K562 (cell line): ENCODE results near the gene LILRA6. TPM values are rescaled to one million over a fixed set of nuclear protein-coding genes. Genes with fewer than 3 reads are reported as not detected.

Experiments used
- BHLHE40 ChIP-seq: IDR thresholded peaks from 2 replicates; pipeline ENCODE4 v1.6.1; 2011; ENCODE audit warnings: low read length, improper control_type of control experiment
- CBX1 ChIP-seq: sonication (generic); IDR thresholded peaks from 2 replicates; pipeline ENCODE4 v1.6.1; 2016; ENCODE audit warnings: antibody characterized with exemption, low read depth, mild to moderate bottlenecking
- CBX8 ChIP-seq: fragments of 200-600 bp; sonication (generic); IDR thresholded peaks from 2 replicates; pipeline ENCODE4 v1.6.1; 2012; ENCODE audit warnings: borderline replicate concordance, mixed run types, low read depth, mild to moderate bottlenecking, moderate library complexity, mixed read lengths, low read length, control low read depth, inconsistent platforms; ENCODE audit not compliant: poor library complexity, severe bottlenecking; ENCODE audit errors: extremely low read depth
- CREB3 ChIP-seq: fragments of 450-650 bp; conservative IDR thresholded peaks from 2 replicates; pipeline ENCODE4 v1.6.1; 2016; ENCODE audit warnings: missing genetic modification characterization, low read depth, mild to moderate bottlenecking, missing compliant biosample characterization, moderate library complexity
- ESRRB ChIP-seq: fragments of 250-450 bp; sonication (Bioruptor Pico); IDR thresholded peaks from 2 replicates; pipeline ENCODE4 v1.5.0; 2020; ENCODE audit warnings: mild to moderate bottlenecking, moderate library complexity, borderline replicate concordance
- FOXO4 ChIP-seq: fragments of 450-650 bp; formaldehyde crosslinking; IDR thresholded peaks from 2 replicates; pipeline ENCODE4 v1.4.0; 2020; ENCODE audit warnings: mild to moderate bottlenecking, moderate library complexity
- NR2F6 ChIP-seq: fragments of 450-650 bp; formaldehyde crosslinking; IDR thresholded peaks from 2 replicates; pipeline ENCODE4 v1.4.0; 2020; ENCODE audit warnings: mild to moderate bottlenecking
- PCBP1 ChIP-seq: fragments of 200-400 bp; formaldehyde crosslinking; IDR thresholded peaks from 2 replicates; pipeline ENCODE4 v1.6.1; 2018; ENCODE audit warnings: mild to moderate bottlenecking, low read depth, low read length; ENCODE audit not compliant: poor library complexity, severe bottlenecking
- SRSF9 ChIP-seq: fragments of 200-400 bp; formaldehyde crosslinking; IDR thresholded peaks from 2 replicates; pipeline ENCODE4 v1.6.1; 2017; ENCODE audit warnings: low read depth, low read length, borderline replicate concordance
- ZBTB12 ChIP-seq: fragments of 250-450 bp; sonication (Bioruptor Pico); IDR thresholded peaks from 2 replicates; pipeline ENCODE4 v1.4.0; 2020
- ZNF224 ChIP-seq: sonication (generic); formaldehyde crosslinking; IDR thresholded peaks from 2 replicates; pipeline ENCODE4 v1.8.0; 2022; ENCODE audit warnings: mild to moderate bottlenecking, missing genetic modification reagents
- polyA plus RNA-seq, 8 experiments: library from polyadenylated mRNA; depleted of rRNA in 4 of 8; stranded (reverse) in 5 of 8; unstranded in 3 of 8; fragments of >200 nt; fragmentation: Nextera tagmentation in 2 of 8; fragmentation: Illumina TruSeq in 1 of 8; extraction: Ambion mirVana in 2 of 8; extraction: Trizol in 1 of 8; gene quantifications; 2 replicates each; pipeline versions ENCODE4 v1.2.1 to v1.2.3, GENCODE V29; 2011 to 2014; ENCODE audit warnings: inconsistent platforms in 1 of 8, missing spikeins in 1 of 8
- total RNA-seq, 7 experiments: library from RNA; depleted of rRNA in 6 of 7; stranded (reverse); fragments of >200 nt in 6 of 7; fragmentation: Illumina TruSeq in 2 of 7; extraction: Trizol in 2 of 7; gene quantifications; 2 replicates each; pipeline versions ENCODE4 v1.2.1 to v1.2.3, GENCODE V29; 2011 to 2021; ENCODE audit warnings: low replicate concordance in 1 of 7
- TF ChIP-seq, protein P1 (sequence below): fragments of 250-450 bp; sonication (Bioruptor Pico); IDR thresholded peaks from 2 replicates; pipeline ENCODE4 v1.5.0; 2021; ENCODE audit warnings: mild to moderate bottlenecking, moderate library complexity
- TF ChIP-seq, protein P2 (sequence below): fragments of 250-450 bp; sonication (Bioruptor Pico); IDR thresholded peaks from 2 replicates; pipeline ENCODE4 v1.4.0; 2020

Gene LILRA6
- total and polyA plus RNA-seq, 9 of the 15 experiments (the other 6 are each of a cell fraction or from before 2014, with no cell fraction given): 0.03 TPM; not detected in 8

- TF ChIP-seq, protein P1, sequence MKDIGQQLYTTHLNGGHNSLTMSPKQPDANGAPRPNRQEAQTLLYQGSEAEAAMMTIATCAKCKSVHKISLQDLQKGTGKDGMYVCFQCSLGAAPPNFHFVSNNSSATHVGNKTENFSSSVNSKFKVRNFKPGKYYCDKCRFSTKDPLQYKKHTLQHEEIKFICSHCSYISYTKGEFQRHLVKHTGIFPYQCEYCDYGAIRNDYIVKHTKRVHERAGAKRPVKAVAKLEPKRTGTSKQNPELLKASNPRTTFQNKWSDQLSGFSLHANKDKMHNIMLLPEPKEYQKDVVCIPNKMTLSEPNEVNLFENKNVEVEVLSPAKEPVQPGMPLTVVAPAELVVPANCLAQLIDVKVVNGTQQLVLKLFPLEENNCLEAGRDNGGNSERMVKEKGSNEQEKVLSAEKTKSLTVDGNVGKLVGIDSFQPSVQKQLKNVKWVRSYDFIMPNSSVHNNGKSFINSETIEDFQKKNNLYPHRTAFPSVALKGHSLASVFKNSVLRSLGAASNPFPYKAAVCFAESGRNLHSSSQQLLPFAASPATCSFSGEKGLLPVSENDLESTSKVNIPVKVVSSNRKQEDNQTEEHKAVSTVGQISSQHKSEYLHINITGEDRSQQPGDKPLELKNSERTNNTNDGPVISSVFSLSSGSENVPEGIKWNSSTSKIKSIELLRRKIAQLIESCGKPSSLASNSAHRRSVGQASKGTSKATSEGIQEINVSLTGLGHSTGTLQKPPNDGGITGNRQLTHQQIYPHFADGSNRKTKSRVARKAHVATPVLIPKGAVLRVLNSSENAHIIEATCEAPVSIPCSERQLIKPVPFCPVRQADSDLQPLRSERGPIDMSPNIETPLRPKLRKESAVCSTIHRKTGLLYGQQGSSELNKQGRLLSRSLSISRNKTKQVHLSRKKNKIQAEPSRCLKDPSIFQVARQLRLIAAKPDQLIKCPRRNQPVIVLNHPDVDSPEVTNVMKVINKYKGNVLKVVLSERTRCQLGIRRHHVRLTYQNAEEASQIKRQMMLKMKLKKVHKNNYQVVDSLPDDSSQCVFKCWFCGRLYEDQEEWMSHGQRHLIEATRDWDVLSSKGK (CRISPR knock-in tag): no peak
- TF ChIP-seq SRSF9 (no peak), FOXO4 (CRISPR knock-in tag) (no peak), NR2F6 (CRISPR knock-in tag) (no peak), ZNF224 (CRISPR knock-in tag) (no peak), CBX1 (no peak), ZBTB12 (CRISPR knock-in tag) (0 out of 2 replicates have a peak, but pooled peaks have one; percentile 9), CREB3 (tag) (no peak), PCBP1 (no peak), CBX8 (no peak), ESRRB (CRISPR knock-in tag) (no peak), BHLHE40 (no peak)
- TF ChIP-seq, protein P2, sequence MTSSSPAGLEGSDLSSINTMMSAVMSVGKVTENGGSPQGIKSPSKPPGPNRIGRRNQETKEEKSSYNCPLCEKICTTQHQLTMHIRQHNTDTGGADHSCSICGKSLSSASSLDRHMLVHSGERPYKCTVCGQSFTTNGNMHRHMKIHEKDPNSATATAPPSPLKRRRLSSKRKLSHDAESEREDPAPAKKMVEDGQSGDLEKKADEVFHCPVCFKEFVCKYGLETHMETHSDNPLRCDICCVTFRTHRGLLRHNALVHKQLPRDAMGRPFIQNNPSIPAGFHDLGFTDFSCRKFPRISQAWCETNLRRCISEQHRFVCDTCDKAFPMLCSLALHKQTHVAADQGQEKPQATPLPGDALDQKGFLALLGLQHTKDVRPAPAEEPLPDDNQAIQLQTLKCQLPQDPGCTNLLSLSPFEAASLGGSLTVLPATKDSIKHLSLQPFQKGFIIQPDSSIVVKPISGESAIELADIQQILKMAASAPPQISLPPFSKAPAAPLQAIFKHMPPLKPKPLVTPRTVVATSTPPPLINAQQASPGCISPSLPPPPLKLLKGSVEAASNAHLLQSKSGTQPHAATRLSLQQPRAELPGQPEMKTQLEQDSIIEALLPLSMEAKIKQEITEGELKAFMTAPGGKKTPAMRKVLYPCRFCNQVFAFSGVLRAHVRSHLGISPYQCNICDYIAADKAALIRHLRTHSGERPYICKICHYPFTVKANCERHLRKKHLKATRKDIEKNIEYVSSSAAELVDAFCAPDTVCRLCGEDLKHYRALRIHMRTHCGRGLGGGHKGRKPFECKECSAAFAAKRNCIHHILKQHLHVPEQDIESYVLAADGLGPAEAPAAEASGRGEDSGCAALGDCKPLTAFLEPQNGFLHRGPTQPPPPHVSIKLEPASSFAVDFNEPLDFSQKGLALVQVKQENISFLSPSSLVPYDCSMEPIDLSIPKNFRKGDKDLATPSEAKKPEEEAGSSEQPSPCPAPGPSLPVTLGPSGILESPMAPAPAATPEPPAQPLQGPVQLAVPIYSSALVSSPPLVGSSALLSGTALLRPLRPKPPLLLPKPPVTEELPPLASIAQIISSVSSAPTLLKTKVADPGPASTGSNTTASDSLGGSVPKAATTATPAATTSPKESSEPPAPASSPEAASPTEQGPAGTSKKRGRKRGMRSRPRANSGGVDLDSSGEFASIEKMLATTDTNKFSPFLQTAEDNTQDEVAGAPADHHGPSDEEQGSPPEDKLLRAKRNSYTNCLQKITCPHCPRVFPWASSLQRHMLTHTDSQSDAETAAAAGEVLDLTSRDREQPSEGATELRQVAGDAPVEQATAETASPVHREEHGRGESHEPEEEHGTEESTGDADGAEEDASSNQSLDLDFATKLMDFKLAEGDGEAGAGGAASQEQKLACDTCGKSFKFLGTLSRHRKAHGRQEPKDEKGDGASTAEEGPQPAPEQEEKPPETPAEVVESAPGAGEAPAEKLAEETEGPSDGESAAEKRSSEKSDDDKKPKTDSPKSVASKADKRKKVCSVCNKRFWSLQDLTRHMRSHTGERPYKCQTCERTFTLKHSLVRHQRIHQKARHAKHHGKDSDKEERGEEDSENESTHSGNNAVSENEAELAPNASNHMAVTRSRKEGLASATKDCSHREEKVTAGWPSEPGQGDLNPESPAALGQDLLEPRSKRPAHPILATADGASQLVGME: peak; percentile 68
Measured at GRCh38 chr19:54188215-54188871, 54.2 kb downstream of the LILRA6 start (continued).
